ENCODE data around the gene PTER.

PTER gene

GRCh38 chr10:16429539-16429938, 7.3 kb upstream of the PTER start:
- Histone ChIP-seq H3K36me3 (replicated peaks in 1 of 2; ENCODE audit: control insufficient read depth in 2 of 2, insufficient read depth in 2 of 2, low read length in 2 of 2) (no peaks in the 10 kb centered on the region), H3K4me3 (ENCODE audit: low read length in 2 of 2) (no peak overlapping the region), H3K23ac (ENCODE audit: low read depth, low read length, poor library complexity) (no peak overlapping the region), H3K18ac (ENCODE audit: low read length) (no peak overlapping the region), H3K27me3 (ENCODE audit: control insufficient read depth in 3 of 3, insufficient read depth in 3 of 3, low read depth in 1 of 3, low read length in 3 of 3) (no peaks in the 10 kb centered on the region), H2AK5ac (ENCODE audit: low read depth, low read length) (no peak overlapping the region), H4K91ac (ENCODE audit: low read depth, low read length, poor library complexity) (no peak overlapping the region), H3K27ac (replicated peaks; ENCODE audit: low read length) (no peak overlapping the region), H3K4ac (ENCODE audit: low read length) (no peak overlapping the region), H2BK15ac (ENCODE audit: low read length) (no peak overlapping the region), H3K79me1 (ENCODE audit: low read depth, low read length) (no peaks in the 10 kb centered on the region), H3K14ac (ENCODE audit: low read length) (no peak overlapping the region), H3K9me3 (replicated peaks in 1 of 2; ENCODE audit: control insufficient read depth in 2 of 2, insufficient read depth in 1 of 2, low read depth in 1 of 2, low read length in 2 of 2) (peaks cover 0 to 1% of the 10 kb centered on the region in 2 donors), H2BK5ac (ENCODE audit: low read length) (no peak overlapping the region), H3K4me1 (ENCODE audit: control insufficient read depth in 2 of 2, insufficient read depth in 1 of 2, low read depth in 1 of 2, low read length in 2 of 2) (no peaks in the 10 kb centered on the region), H2AFZ (ENCODE audit: low read length) (no peak overlapping the region), H3K9ac (ENCODE audit: low read depth, low read length, poor library complexity) (no peak overlapping the region), H2BK120ac (ENCODE audit: low read depth, low read length) (no peak overlapping the region), H4K8ac (ENCODE audit: low read depth, low read length) (no peak overlapping the region), H2BK12ac (ENCODE audit: low read length) (no peak overlapping the region), H3K4me2 (ENCODE audit: insufficient read depth, low read length, poor library complexity, severe bottlenecking) (no peak overlapping the region)
- no peak for DNase-seq (ENCODE audit: low spot score)
- WGBS, 2 donors (ENCODE audit: extremely low coverage in 2 of 2, insufficient read length in 2 of 2, insufficient replicate concordance in 1 of 2): no CpG with 5 or more reads among the region's 6 CpGs

GRCh38 chr10:16436367-16436757, 448 bp upstream of the PTER start:
- Histone ChIP-seq H3K4ac (ENCODE audit: low read length) (no peak overlapping the region), H3K4me2 (ENCODE audit: insufficient read depth, low read length, poor library complexity, severe bottlenecking) (peak overlapping the region; percentile 59), H3K27ac (replicated peaks; ENCODE audit: low read length) (no peak overlapping the region), H2BK15ac (ENCODE audit: low read length) (no peak overlapping the region), H3K14ac (ENCODE audit: low read length) (no peak overlapping the region), H3K4me1 (ENCODE audit: control insufficient read depth in 2 of 2, insufficient read depth in 1 of 2, low read depth in 1 of 2, low read length in 2 of 2) (peaks cover 2 to 3% of the 10 kb centered on the region in 2 donors), H2BK5ac (ENCODE audit: low read length) (no peak overlapping the region), H2BK120ac (ENCODE audit: low read depth, low read length) (no peak overlapping the region), H3K9me3 (replicated peaks in 1 of 2; ENCODE audit: control insufficient read depth in 2 of 2, insufficient read depth in 1 of 2, low read depth in 1 of 2, low read length in 2 of 2) (no peaks in the 10 kb centered on the region), H2AFZ (ENCODE audit: low read length) (peak overlapping the region; percentile 95), H4K8ac (ENCODE audit: low read depth, low read length) (no peak overlapping the region), H3K4me3 (ENCODE audit: low read length in 2 of 2) (peak overlapping the region; percentile 50 to 60), H3K27me3 (ENCODE audit: control insufficient read depth in 3 of 3, insufficient read depth in 3 of 3, low read depth in 1 of 3, low read length in 3 of 3) (peaks cover 0 to 11% (median 0%) of the 10 kb centered on the region in 3 experiments), H2BK12ac (ENCODE audit: low read length) (no peak overlapping the region), H3K23ac (ENCODE audit: low read depth, low read length, poor library complexity) (no peak overlapping the region), H3K36me3 (replicated peaks in 1 of 2; ENCODE audit: control insufficient read depth in 2 of 2, insufficient read depth in 2 of 2, low read length in 2 of 2) (no peaks in the 10 kb centered on the region), H4K91ac (ENCODE audit: low read depth, low read length, poor library complexity) (no peak overlapping the region), H3K79me1 (ENCODE audit: low read depth, low read length) (no peaks in the 10 kb centered on the region), H3K9ac (ENCODE audit: low read depth, low read length, poor library complexity) (no peak overlapping the region), H3K18ac (ENCODE audit: low read length) (no peak overlapping the region), H2AK5ac (ENCODE audit: low read depth, low read length) (no peak overlapping the region)
- no peak for DNase-seq (ENCODE audit: low spot score)
- no CpG with 5 or more reads among the region's 9 CpGs for WGBS, 2 donors (ENCODE audit: extremely low coverage in 2 of 2, insufficient read length in 2 of 2, insufficient replicate concordance in 1 of 2)

- Histone ChIP-seq H2AK5ac (ENCODE audit: low read depth, low read length) (no peak overlapping the region), H3K4ac (ENCODE audit: low read length) (no peak overlapping the region), H2AFZ (ENCODE audit: low read length) (peak overlapping the region; percentile 95), H2BK15ac (ENCODE audit: low read length) (no peak overlapping the region), H3K9me3 (replicated peaks in 1 of 2; ENCODE audit: control insufficient read depth in 2 of 2, insufficient read depth in 1 of 2, low read depth in 1 of 2, low read length in 2 of 2) (no peaks in the 10 kb centered on the region), H3K23ac (ENCODE audit: low read depth, low read length, poor library complexity) (no peak overlapping the region), H2BK5ac (ENCODE audit: low read length) (no peak overlapping the region), H4K91ac (ENCODE audit: low read depth, low read length, poor library complexity) (no peak overlapping the region), H4K8ac (ENCODE audit: low read depth, low read length) (no peak overlapping the region), H3K36me3 (replicated peaks in 1 of 2; ENCODE audit: control insufficient read depth in 2 of 2, insufficient read depth in 2 of 2, low read length in 2 of 2) (no peaks in the 10 kb centered on the region), H3K27ac (replicated peaks; ENCODE audit: low read length) (no peak overlapping the region), H3K79me1 (ENCODE audit: low read depth, low read length) (no peaks in the 10 kb centered on the region), H3K18ac (ENCODE audit: low read length) (no peak overlapping the region), H3K4me2 (ENCODE audit: insufficient read depth, low read length, poor library complexity, severe bottlenecking) (peak overlapping the region; percentile 19), H3K14ac (ENCODE audit: low read length) (no peak overlapping the region), H3K4me1 (ENCODE audit: control insufficient read depth in 2 of 2, insufficient read depth in 1 of 2, low read depth in 1 of 2, low read length in 2 of 2) (peaks cover 2 to 3% of the 10 kb centered on the region in 2 donors), H2BK120ac (ENCODE audit: low read depth, low read length) (no peak overlapping the region), H3K27me3 (ENCODE audit: control insufficient read depth in 3 of 3, insufficient read depth in 3 of 3, low read depth in 1 of 3, low read length in 3 of 3) (peaks cover 0 to 11% (median 0%) of the 10 kb centered on the region in 3 experiments), H3K4me3 (ENCODE audit: low read length in 2 of 2) (peak overlapping the region in 1 of 2 donors; percentile 50), H2BK12ac (ENCODE audit: low read length) (no peak overlapping the region), H3K9ac (ENCODE audit: low read depth, low read length, poor library complexity) (no peak overlapping the region)
- no peak for DNase-seq (ENCODE audit: low spot score)
- WGBS, 2 donors (ENCODE audit: extremely low coverage in 2 of 2, insufficient read length in 2 of 2, insufficient replicate concordance in 1 of 2): no CpG with 5 or more reads among the region's 5 CpGs
Observed at GRCh38 chr10:16437540-16437894, 707 bp downstream of the PTER start.

GRCh38 chr10:16439295-16439694, 2.5 kb downstream of the PTER start:
- Histone ChIP-seq H4K8ac (ENCODE audit: low read depth, low read length) (no peak overlapping the region), H2BK12ac (ENCODE audit: low read length) (no peak overlapping the region), H3K27me3 (ENCODE audit: control insufficient read depth in 3 of 3, insufficient read depth in 3 of 3, low read depth in 1 of 3, low read length in 3 of 3) (peaks cover 0 to 11% (median 0%) of the 10 kb centered on the region in 3 experiments), H3K9ac (ENCODE audit: low read depth, low read length, poor library complexity) (no peak overlapping the region), H2BK120ac (ENCODE audit: low read depth, low read length) (no peak overlapping the region), H3K4me1 (ENCODE audit: control insufficient read depth in 2 of 2, insufficient read depth in 1 of 2, low read depth in 1 of 2, low read length in 2 of 2) (peaks cover 2 to 3% of the 10 kb centered on the region in 2 donors), H3K4me3 (ENCODE audit: low read length in 2 of 2) (no peak overlapping the region), H3K18ac (ENCODE audit: low read length) (no peak overlapping the region), H3K79me1 (ENCODE audit: low read depth, low read length) (no peaks in the 10 kb centered on the region), H3K23ac (ENCODE audit: low read depth, low read length, poor library complexity) (no peak overlapping the region), H3K36me3 (replicated peaks in 1 of 2; ENCODE audit: control insufficient read depth in 2 of 2, insufficient read depth in 2 of 2, low read length in 2 of 2) (no peaks in the 10 kb centered on the region), H3K27ac (replicated peaks; ENCODE audit: low read length) (no peak overlapping the region), H2AK5ac (ENCODE audit: low read depth, low read length) (no peak overlapping the region), H2AFZ (ENCODE audit: low read length) (no peak overlapping the region), H3K14ac (ENCODE audit: low read length) (no peak overlapping the region), H2BK5ac (ENCODE audit: low read length) (no peak overlapping the region), H4K91ac (ENCODE audit: low read depth, low read length, poor library complexity) (no peak overlapping the region), H3K9me3 (replicated peaks in 1 of 2; ENCODE audit: control insufficient read depth in 2 of 2, insufficient read depth in 1 of 2, low read depth in 1 of 2, low read length in 2 of 2) (no peaks in the 10 kb centered on the region), H2BK15ac (ENCODE audit: low read length) (no peak overlapping the region), H3K4me2 (ENCODE audit: insufficient read depth, low read length, poor library complexity, severe bottlenecking) (no peak overlapping the region), H3K4ac (ENCODE audit: low read length) (no peak overlapping the region)
- no CpG with 5 or more reads among the region's 1 CpG for WGBS, 2 donors (ENCODE audit: extremely low coverage in 2 of 2, insufficient read length in 2 of 2, insufficient replicate concordance in 1 of 2)
- DNase-seq (ENCODE audit: low spot score): no peak
